Left ventricle myocardium inferior (tissue), 1 donor: ENCODE results near the gene URM1. TPM values are rescaled to one million over a fixed set of nuclear protein-coding genes. Genes with fewer than 3 reads are reported as not detected.
A peak's percentile ranks its signal among the peaks of the same experiment; 100 is the strongest.

Experiments
- DNase-seq: peaks from one replicate; pipeline ENCODE4 v3.0.0-alpha.2; 2020
- H3K27ac ChIP-seq: fragments of 200-600 bp; replicated peaks from 2 replicates; pipeline ENCODE4 v1.8.0; 2021
- H3K27me3 ChIP-seq: fragments of 200-600 bp; 2 replicates; pipeline ENCODE4 v1.8.0; 2021; ENCODE audit warnings: low read depth
- H3K36me3 ChIP-seq: fragments of 200-600 bp; 2 replicates; pipeline ENCODE4 v1.8.0; 2021
- H3K4me1 ChIP-seq: fragments of 200-600 bp; 2 replicates; pipeline ENCODE4 v1.8.0; 2021
- H3K4me3 ChIP-seq: fragments of 200-600 bp; 2 replicates; pipeline ENCODE4 v1.8.0; 2021; ENCODE audit warnings: mild to moderate bottlenecking, moderate library complexity
- H3K9me3 ChIP-seq: fragments of 200-600 bp; replicated peaks from 2 replicates; pipeline ENCODE4 v1.8.0; 2021
- CTCF ChIP-seq: fragments of 200-600 bp; IDR thresholded peaks from 2 replicates; pipeline ENCODE4 v1.8.0; 2021; ENCODE audit warnings: antibody characterized with exemption, mild to moderate bottlenecking, borderline replicate concordance
- intact Hi-C: fragments of 100-400 bp; cut with micrococcal nuclease; formaldehyde crosslinking; loops from one replicate; pipeline ENCODE4 v1.11.0; 2022
- total RNA-seq: library from RNA; stranded (reverse); fragmentation: NEBNext Ultra II Directional; extraction: Animal tissue kit (Norgen Biotek cat#: 25700); gene quantifications from one replicate; pipeline ENCODE4 v1.2.1, GENCODE V29; 2021
- donor health status: DM: no; HTN: yes; CAD: no; lungs with severe emphysema.

URM1 gene
- total RNA-seq, 1 donor from 2014 or later = 57.0 TPM

GRCh38 chr9:128358861-128359260 is 12.3 kb upstream of the URM1 start:
- peaks cover 30% of the 10 kb centered on the region for H3K36me3 ChIP-seq
- no peak for TF ChIP-seq CTCF

GRCh38 chr9:128360826-128361225 is 10.3 kb upstream of the URM1 start:
- intact Hi-C loops = loop anchor here (5.0 kb wide), 1 partner anchor 41 kb away; no protein-coding TSS in a partner anchor
- DNase-seq = no peak
- TF ChIP-seq CTCF = no peak
- H3K27ac ChIP-seq = no peak overlapping the region
- H3K4me1 ChIP-seq = peaks cover 31% of the 10 kb centered on the region
- H3K36me3 ChIP-seq = peaks cover 13% of the 10 kb centered on the region
- no peak overlapping the region for H3K4me3 ChIP-seq
- no peaks in the 10 kb centered on the region for H3K9me3 ChIP-seq
- H3K27me3 ChIP-seq = no peaks in the 10 kb centered on the region

More at GRCh38 chr9:128358861-128359260, 12.3 kb upstream of the URM1 start:
- intact Hi-C loops = no loop called here
- Histone ChIP-seq H3K4me3 (no peak overlapping the region), H3K9me3 (no peaks in the 10 kb centered on the region), H3K27me3 (no peaks in the 10 kb centered on the region), H3K27ac (no peak overlapping the region), H3K4me1 (peaks cover 19% of the 10 kb centered on the region)
- no peak for DNase-seq

- Histone ChIP-seq H3K9me3 (no peaks in the 10 kb centered on the region), H3K27ac (peak overlapping the region; percentile 86), H3K4me3 (peak overlapping the region; percentile 68), H3K27me3 (no peaks in the 10 kb centered on the region), H3K4me1 (peaks cover 31% of the 10 kb centered on the region), H3K36me3 (peaks cover 7% of the 10 kb centered on the region)
- intact Hi-C loops = loop anchor here (5.0 kb wide), 1 partner anchor 41 kb away; no protein-coding TSS in a partner anchor
- TF ChIP-seq CTCF = no peak
- DNase-seq = no peak
These were observed 9.7 kb upstream of the URM1 start for GRCh38 chr9:128361296-128361985.

- no peaks in the 10 kb centered on the region for H3K27me3 ChIP-seq
- no peaks in the 10 kb centered on the region for H3K9me3 ChIP-seq
- peak; percentile 79 for DNase-seq
- peaks cover 4% of the 10 kb centered on the region for H3K36me3 ChIP-seq
- peaks cover 31% of the 10 kb centered on the region for H3K4me1 ChIP-seq
- TF ChIP-seq CTCF = peak; percentile 96
- H3K27ac ChIP-seq = peak overlapping the region; percentile 86
- peak overlapping the region; percentile 68 for H3K4me3 ChIP-seq
- intact Hi-C loops = loop anchor here (5.0 kb wide), 1 partner anchor 40 kb away; no protein-coding TSS in a partner anchor
These were observed 9.1 kb upstream of the URM1 start for GRCh38 chr9:128361986-128362646.

DNA sequence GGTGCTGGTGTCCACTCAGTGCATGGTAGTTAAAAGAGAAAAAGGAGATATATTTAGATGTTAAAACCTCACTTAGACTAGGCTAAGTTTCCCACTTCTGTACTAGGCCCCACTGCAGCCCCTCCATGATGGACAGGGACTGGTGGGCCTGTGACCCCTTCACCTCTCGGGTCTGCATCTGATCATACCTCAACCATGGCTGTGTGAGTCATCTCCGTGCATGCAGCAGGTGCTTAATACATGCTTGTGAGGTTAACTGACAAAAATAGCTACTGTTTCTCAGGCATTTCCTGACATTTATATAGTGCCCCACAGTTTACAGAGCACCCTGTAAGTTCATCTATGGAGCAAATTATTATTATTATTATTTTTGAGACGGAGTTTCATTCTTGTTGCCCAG is 8.4 kb upstream of the URM1 start:
- H3K27me3 ChIP-seq = no peaks in the 10 kb centered on the region
- peaks cover 28% of the 10 kb centered on the region for H3K4me1 ChIP-seq
- no peaks in the 10 kb centered on the region for H3K36me3 ChIP-seq
- intact Hi-C loops = loop anchor here (5.0 kb wide), 1 partner anchor 40 kb away; no protein-coding TSS in a partner anchor
- no peak for TF ChIP-seq CTCF
- no peak overlapping the region for H3K4me3 ChIP-seq
- no peaks in the 10 kb centered on the region for H3K9me3 ChIP-seq
- DNase-seq = no peak
- peak overlapping the region; percentile 86 for H3K27ac ChIP-seq
